Measurements from ENCODE around the gene ZNF605.
"Not testable (repeated sequence)": the region's sequence is repeated elsewhere in the genome, so short reads cannot be mapped to it uniquely, and the experiment has no call there.

Gene ZNF605

GRCh38 chr12:132956011-132956788 lies at the start of gene ZNF605:
Gene ZNF605, minus strand, starts transcription at chr12:132956306. Its CDS starts 10,671 bp downstream, at chr12:132945635.
- DNase-seq (ENCODE audit: low read depth): peak; percentile 76

GRCh38 chr12:132998741-132999140 lies 42.6 kb upstream of the ZNF605 start:
- DNase-seq (ENCODE audit: low read depth): no peak

GRCh38 chr12:132986885-132987225 lies 30.7 kb upstream of the ZNF605 start:
- no peak for DNase-seq (ENCODE audit: low read depth)

GRCh38 chr12:132986001-132986884 lies 30.1 kb upstream of the ZNF605 start, which contains the start of gene ZNF26:
Gene ZNF26, plus strand, starts transcription at chr12:132986367. Its CDS starts 474 bp downstream, at chr12:132986841.
- DNase-seq (ENCODE audit: low read depth): peak; percentile 85

- DNase-seq (ENCODE audit: low read depth): peak; percentile 19
Observed at GRCh38 chr12:132976870-132977269, 20.8 kb upstream of the ZNF605 start.

GRCh38 chr12:132972374-132972773 lies 16.3 kb upstream of the ZNF605 start:
- no peak for DNase-seq (ENCODE audit: low read depth)

- DNase-seq (ENCODE audit: low read depth): no peak
Observed at GRCh38 chr12:132967736-132968135, 11.6 kb upstream of the ZNF605 start.

GRCh38 chr12:132966676-132967415 lies 10.7 kb upstream of the ZNF605 start:
- DNase-seq (ENCODE audit: low read depth): no peak

- no peak for DNase-seq (ENCODE audit: low read depth)
Observed at GRCh38 chr12:132965796-132966195, 9.7 kb upstream of the ZNF605 start.

GRCh38 chr12:132963947-132964346 lies 7.8 kb upstream of the ZNF605 start:
- not testable (repeated sequence) for DNase-seq (ENCODE audit: low read depth)

- DNase-seq (ENCODE audit: low read depth): not testable (repeated sequence)
Observed at GRCh38 chr12:132961790-132962189, 5.7 kb upstream of the ZNF605 start.

GRCh38 chr12:132955094-132956010 lies 754 bp downstream of the ZNF605 start:
- no peak for DNase-seq (ENCODE audit: low read depth)

GRCh38 chr12:132954471-132955048 lies 1.5 kb downstream of the ZNF605 start:
- no peak for DNase-seq (ENCODE audit: low read depth)

GRCh38 chr12:132953771-132954170 lies 2.3 kb downstream of the ZNF605 start:
- no peak for DNase-seq (ENCODE audit: low read depth)

GRCh38 chr12:132953163-132953425 lies 3.0 kb downstream of the ZNF605 start:
- DNase-seq (ENCODE audit: low read depth): no peak

GRCh38 chr12:132952371-132953162 lies 3.5 kb downstream of the ZNF605 start:
- DNase-seq (ENCODE audit: low read depth): no peak

- DNase-seq (ENCODE audit: low read depth): no peak
Observed at GRCh38 chr12:132951649-132952048, 4.5 kb downstream of the ZNF605 start.

- no peak for DNase-seq (ENCODE audit: low read depth)
Observed at GRCh38 chr12:132950844-132951535, 5.1 kb downstream of the ZNF605 start.
